Endodermal cell (in vitro differentiated cells): ENCODE data around the gene PCP4. TPM values are rescaled to one million over a fixed set of nuclear protein-coding genes. Genes with fewer than 3 reads are reported as not detected.

Source experiments
- DNase-seq: peaks from one replicate; pipeline ENCODE4 v3.0.0-alpha.2; 2017
- H3K27ac ChIP-seq: 2 replicates; pipeline ENCODE4 v1.5.1; 2013; ENCODE audit warnings: mild to moderate bottlenecking, low read depth, low read length, moderate library complexity
- H3K27me3 ChIP-seq: 2 replicates; pipeline ENCODE4 v1.6.1; 2013; ENCODE audit warnings: mild to moderate bottlenecking, low read length, moderate library complexity; ENCODE audit not compliant: insufficient read depth, control insufficient read depth, poor library complexity, severe bottlenecking
- H3K36me3 ChIP-seq: 2 replicates; pipeline ENCODE4 v1.7.0; 2013; ENCODE audit warnings: mild to moderate bottlenecking, low read length, moderate library complexity; ENCODE audit not compliant: control insufficient read depth, insufficient read depth
- H3K4me1 ChIP-seq: one replicate; pipeline ENCODE4 v1.7.0; 2013; ENCODE audit warnings: low read length; ENCODE audit not compliant: control insufficient read depth, insufficient read depth
- H3K4me3 ChIP-seq: 2 replicates; pipeline ENCODE4 v1.5.1; 2013; ENCODE audit warnings: mild to moderate bottlenecking, low read length, moderate library complexity
- H3K9ac ChIP-seq: 2 replicates; pipeline ENCODE4 v1.6.1; 2013; ENCODE audit warnings: mild to moderate bottlenecking, low read length, moderate library complexity; ENCODE audit not compliant: poor library complexity, severe bottlenecking; ENCODE audit errors: extremely low read depth
- H3K9me3 ChIP-seq: 2 replicates; pipeline ENCODE4 v1.6.1; 2013; ENCODE audit warnings: mild to moderate bottlenecking, low read length, moderate library complexity; ENCODE audit not compliant: control insufficient read depth
- H3K27ac Mint-ChIP-seq: 2 replicates; pipeline ENCODE4 v1.8.0; 2020; ENCODE audit warnings: mixed read lengths
- H3K27me3 Mint-ChIP-seq: 2 replicates; pipeline ENCODE4 v1.8.0; 2021; ENCODE audit warnings: mild to moderate bottlenecking, mixed read lengths; ENCODE audit not compliant: insufficient read depth
- H3K36me3 Mint-ChIP-seq: 2 replicates; pipeline ENCODE4 v1.8.0; 2020; ENCODE audit warnings: low read depth, mixed read lengths
- H3K4me1 Mint-ChIP-seq: 2 replicates; pipeline ENCODE4 v1.8.0; 2020; ENCODE audit warnings: mixed read lengths
- H3K4me3 Mint-ChIP-seq: 2 replicates; pipeline ENCODE4 v1.8.0; 2020; ENCODE audit warnings: mild to moderate bottlenecking, moderate library complexity, mixed read lengths
- H3K9me3 Mint-ChIP-seq: 2 replicates; pipeline ENCODE4 v1.8.0; 2020; ENCODE audit warnings: mild to moderate bottlenecking, mixed read lengths
- WGBS, 2 experiments: methylation state at CpG; one replicate each; pipeline versions ENCODE4 v1.1.5 to v1.1.7; 2013; ENCODE audit warnings: missing lambda C conversion rate in 2 of 2, mixed read lengths in 1 of 2; ENCODE audit not compliant: insufficient coverage in 1 of 2, insufficient read length in 1 of 2; 5-methylcytosine and 5-hydroxymethylcytosine counted together
- total RNA-seq, 2 donors: library from RNA; stranded (reverse); fragmentation: NEBNext Ultra II Directional in 1 of 2; extraction: Animal tissue kit (Norgen Biotek cat#: 25700) in 1 of 2; gene quantifications; 2 replicates in 1 of 2; 3 replicates in 1 of 2; pipeline ENCODE4 v1.2.1, GENCODE V29; 2021
- TF ChIP-seq, protein P1 (sequence below): fragments of 200-600 bp; sonication (generic); conservative IDR thresholded peaks from 2 replicates; pipeline ENCODE4 v1.5.0; 2021; ENCODE audit warnings: antibody characterized with exemption, mild to moderate bottlenecking

PCP4 gene
- total RNA-seq, 2 donors from 2014 or later = 0.44 TPM; not detected in 1

DNA sequence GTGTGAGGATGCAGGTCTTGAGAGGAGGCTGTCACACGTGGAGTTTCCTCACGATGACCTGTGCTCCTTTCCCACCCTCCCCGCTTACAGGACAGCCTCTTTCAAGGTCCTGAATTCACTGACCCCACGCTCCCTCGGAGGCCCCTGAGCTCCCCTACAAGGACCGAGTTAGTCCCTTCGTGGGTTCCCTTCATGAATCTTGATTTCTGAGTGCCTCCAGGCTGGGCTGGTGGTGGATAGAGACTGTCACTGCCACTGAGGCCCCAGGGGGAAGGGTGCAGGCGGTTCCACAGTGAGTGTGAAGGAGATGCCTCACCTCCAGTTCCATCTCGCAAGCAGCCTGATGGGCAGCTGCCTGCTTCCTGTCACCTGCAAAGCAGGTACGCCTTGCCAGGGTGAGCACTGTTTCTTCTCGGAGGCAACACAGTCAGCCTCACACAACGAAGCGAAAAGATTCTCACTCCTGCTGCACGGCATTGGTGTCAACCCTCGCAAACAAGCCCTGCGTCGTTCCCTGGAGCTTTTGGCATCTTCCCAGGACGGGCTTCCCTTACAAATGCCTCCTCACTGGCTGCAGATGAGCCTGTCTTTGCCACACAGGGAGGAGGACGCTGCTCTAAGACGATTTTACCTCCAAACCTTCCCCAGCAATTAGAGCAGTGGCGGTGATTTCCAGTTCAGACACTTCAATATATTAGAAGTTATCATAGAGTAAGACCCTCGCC is 26.7 kb upstream of the PCP4 start:
- Histone ChIP-seq H3K36me3 (no peaks in the 10 kb centered on the region), H3K4me1 (peaks cover 4% of the 10 kb centered on the region), H3K9ac (no peak overlapping the region), H3K9me3 (no peaks in the 10 kb centered on the region), H3K27ac (no peak overlapping the region), H3K4me3 (no peak overlapping the region), H3K27me3 (no peaks in the 10 kb centered on the region)
- Mint-ChIP-seq H3K4me1 (peaks cover 11% of the 10 kb centered on the region), H3K36me3 (no peaks in the 10 kb centered on the region), H3K4me3 (no peak overlapping the region), H3K27ac (no peak overlapping the region), H3K27me3 (no peaks in the 10 kb centered on the region), H3K9me3 (no peaks in the 10 kb centered on the region)
- DNase-seq = no peak
- TF ChIP-seq, protein P1, sequence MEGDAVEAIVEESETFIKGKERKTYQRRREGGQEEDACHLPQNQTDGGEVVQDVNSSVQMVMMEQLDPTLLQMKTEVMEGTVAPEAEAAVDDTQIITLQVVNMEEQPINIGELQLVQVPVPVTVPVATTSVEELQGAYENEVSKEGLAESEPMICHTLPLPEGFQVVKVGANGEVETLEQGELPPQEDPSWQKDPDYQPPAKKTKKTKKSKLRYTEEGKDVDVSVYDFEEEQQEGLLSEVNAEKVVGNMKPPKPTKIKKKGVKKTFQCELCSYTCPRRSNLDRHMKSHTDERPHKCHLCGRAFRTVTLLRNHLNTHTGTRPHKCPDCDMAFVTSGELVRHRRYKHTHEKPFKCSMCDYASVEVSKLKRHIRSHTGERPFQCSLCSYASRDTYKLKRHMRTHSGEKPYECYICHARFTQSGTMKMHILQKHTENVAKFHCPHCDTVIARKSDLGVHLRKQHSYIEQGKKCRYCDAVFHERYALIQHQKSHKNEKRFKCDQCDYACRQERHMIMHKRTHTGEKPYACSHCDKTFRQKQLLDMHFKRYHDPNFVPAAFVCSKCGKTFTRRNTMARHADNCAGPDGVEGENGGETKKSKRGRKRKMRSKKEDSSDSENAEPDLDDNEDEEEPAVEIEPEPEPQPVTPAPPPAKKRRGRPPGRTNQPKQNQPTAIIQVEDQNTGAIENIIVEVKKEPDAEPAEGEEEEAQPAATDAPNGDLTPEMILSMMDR = no peak
- WGBS, 2 experiments = 90% methylated on average over 12 to 22 of the region's 22 CpGs

DNA sequence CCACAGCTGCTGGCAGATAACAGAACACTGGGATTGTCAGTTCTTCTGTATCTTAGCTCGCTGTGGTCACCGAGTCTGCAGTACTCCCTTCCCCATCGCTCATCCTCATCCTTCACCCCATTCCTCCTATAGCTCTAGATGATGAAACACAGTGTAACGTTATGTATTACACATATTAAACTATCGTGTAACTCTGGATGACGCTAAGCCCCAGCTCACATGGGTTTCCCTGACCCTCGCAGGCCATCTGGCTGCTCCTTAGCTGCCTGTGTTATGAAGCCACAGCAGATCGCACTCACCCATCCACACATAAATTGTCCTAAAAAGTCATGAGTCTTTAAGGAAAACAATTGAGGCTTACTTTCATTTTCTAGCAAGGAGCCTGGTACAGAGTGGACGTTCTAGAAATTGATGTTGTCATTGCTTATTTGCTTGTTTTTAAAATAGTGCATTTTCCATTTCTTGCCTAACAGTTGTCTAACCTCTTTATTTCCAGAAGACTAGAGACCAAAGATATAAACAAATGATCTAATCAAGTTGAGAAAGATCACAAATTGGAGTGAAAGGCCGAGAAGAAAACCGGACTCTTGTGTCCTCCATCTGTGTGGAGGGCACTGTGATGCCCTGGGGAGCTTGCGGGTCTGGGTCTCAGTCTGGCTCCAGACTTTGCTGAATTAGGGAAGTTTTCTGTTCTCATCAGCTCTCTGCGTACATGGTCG is 24.3 kb upstream of the PCP4 start:
- Mint-ChIP-seq H3K27ac (no peak overlapping the region), H3K4me1 (peaks cover 4% of the 10 kb centered on the region)
- peaks cover 4% of the 10 kb centered on the region for H3K4me1 ChIP-seq

DNA sequence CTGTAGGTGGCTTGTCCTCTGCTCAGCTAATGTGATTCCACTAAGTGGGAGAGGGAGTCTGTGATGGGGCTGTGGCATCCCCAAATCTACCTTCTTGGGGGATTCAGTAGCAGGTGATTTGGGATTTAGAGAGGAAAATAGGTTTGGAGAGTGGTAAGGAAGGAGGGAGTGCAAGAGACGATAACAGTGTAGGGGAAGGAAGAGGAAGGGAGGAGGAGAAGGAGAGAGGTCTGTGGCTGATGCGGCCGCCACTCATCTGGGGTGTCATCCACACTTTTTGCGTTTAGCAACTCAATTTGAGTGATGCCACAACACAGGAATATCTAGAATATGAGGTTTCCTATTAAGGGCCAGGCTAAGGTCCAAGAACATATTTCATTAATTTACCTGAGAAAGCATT is 23.8 kb upstream of the PCP4 start:
- DNase-seq = no peak
- Mint-ChIP-seq H3K4me1 (peaks cover 4% of the 10 kb centered on the region), H3K27ac (no peak overlapping the region), H3K27me3 (peaks cover 2% of the 10 kb centered on the region), H3K9me3 (no peaks in the 10 kb centered on the region), H3K4me3 (no peak overlapping the region), H3K36me3 (no peaks in the 10 kb centered on the region)
- Histone ChIP-seq H3K4me1 (no peaks in the 10 kb centered on the region), H3K9me3 (no peaks in the 10 kb centered on the region), H3K27ac (no peak overlapping the region), H3K9ac (no peak overlapping the region), H3K36me3 (no peaks in the 10 kb centered on the region), H3K4me3 (no peak overlapping the region), H3K27me3 (no peaks in the 10 kb centered on the region)
- 88 to 94% methylated on average over 4 of the region's 4 CpGs for WGBS, 2 experiments
- TF ChIP-seq, protein P1 = no peak

More for the DNA sequence above, 24.3 kb upstream of the PCP4 start:
- Histone ChIP-seq H3K27ac (no peak overlapping the region), H3K36me3 (no peaks in the 10 kb centered on the region), H3K9me3 (no peaks in the 10 kb centered on the region), H3K9ac (no peak overlapping the region), H3K27me3 (no peaks in the 10 kb centered on the region), H3K4me3 (no peak overlapping the region)
- TF ChIP-seq, protein P1 = no peak
- Mint-ChIP-seq H3K9me3 (no peaks in the 10 kb centered on the region), H3K4me3 (no peak overlapping the region), H3K36me3 (no peaks in the 10 kb centered on the region), H3K27me3 (peaks cover 2% of the 10 kb centered on the region)
- no peak for DNase-seq
- WGBS, 2 experiments = 90 to 95% methylated on average over 13 to 14 of the region's 14 CpGs
